ENCODE data around the gene ANKUB1. TPM values are rescaled to one million over a fixed set of nuclear protein-coding genes. Genes with fewer than 3 reads are reported as not detected.
"Not testable (repeated sequence)": the region's sequence is repeated elsewhere in the genome, so short reads cannot be mapped to it uniquely, and the experiment has no call there.

Gene ANKUB1
- total RNA-seq, 1 donor from 2014 or later, result 0.13 TPM

- Mint-ChIP-seq H3K4me1 (no peaks in the 10 kb centered on the region), H3K4me3 (no peak overlapping the region), H3K27ac (no peak overlapping the region), H3K9me3 (peaks cover 53% of the 10 kb centered on the region), H3K36me3 (peaks cover 53% of the 10 kb centered on the region), H3K27me3 (ENCODE audit: low read depth) (no peaks in the 10 kb centered on the region)
- no peak for TF ChIP-seq CTCF (IDR thresholded peaks at IDR 0.05; ENCODE audit: unreplicated experiment)
- DNase-seq (ENCODE audit: low spot score in 2 of 2, unreplicated experiment in 2 of 2), result no peak
Measured at GRCh38 chr3:149831321-149831720, 39.0 kb upstream of the ANKUB1 start.

- H3K9me3 Mint-ChIP-seq, result peaks cover 48% of the 10 kb centered on the region
- H3K27ac Mint-ChIP-seq, result no peak overlapping the region
- H3K27me3 Mint-ChIP-seq (ENCODE audit: low read depth), result no peaks in the 10 kb centered on the region
- no peak for TF ChIP-seq CTCF (IDR thresholded peaks at IDR 0.05; ENCODE audit: unreplicated experiment)
- H3K4me1 Mint-ChIP-seq, result no peaks in the 10 kb centered on the region
- peaks cover 49% of the 10 kb centered on the region for H3K36me3 Mint-ChIP-seq
- H3K4me3 Mint-ChIP-seq, result no peak overlapping the region
- DNase-seq (ENCODE audit: low spot score in 2 of 2, unreplicated experiment in 2 of 2), result no peak
Measured at GRCh38 chr3:149830902-149831301, 38.5 kb upstream of the ANKUB1 start.

- not testable (repeated sequence) for DNase-seq (ENCODE audit: low spot score in 2 of 2, unreplicated experiment in 2 of 2); H3K4me1 Mint-ChIP-seq; H3K4me3 Mint-ChIP-seq; H3K27me3 Mint-ChIP-seq (ENCODE audit: low read depth); H3K27ac Mint-ChIP-seq
- H3K9me3 Mint-ChIP-seq, result peaks cover 37% of the 10 kb centered on the region
- H3K36me3 Mint-ChIP-seq, result peaks cover 43% of the 10 kb centered on the region
Measured at GRCh38 chr3:149829631-149830030, 37.3 kb upstream of the ANKUB1 start.

- TF ChIP-seq CTCF (IDR thresholded peaks at IDR 0.05; ENCODE audit: unreplicated experiment), result no peak
- no peaks in the 10 kb centered on the region for H3K27me3 Mint-ChIP-seq (ENCODE audit: low read depth)
- H3K36me3 Mint-ChIP-seq, result peaks cover 40% of the 10 kb centered on the region
- no peak overlapping the region for H3K4me3 Mint-ChIP-seq
- DNase-seq (ENCODE audit: low spot score in 2 of 2, unreplicated experiment in 2 of 2), result no peak
- no peak overlapping the region for H3K27ac Mint-ChIP-seq
- peaks cover 35% of the 10 kb centered on the region for H3K9me3 Mint-ChIP-seq
- no peaks in the 10 kb centered on the region for H3K4me1 Mint-ChIP-seq
Measured at GRCh38 chr3:149828390-149828789, 36.0 kb upstream of the ANKUB1 start.

GRCh38 chr3:149826636-149827035, 34.3 kb upstream of the ANKUB1 start:
- no peak for DNase-seq (ENCODE audit: low spot score in 2 of 2, unreplicated experiment in 2 of 2)
- Mint-ChIP-seq H3K27ac (no peak overlapping the region), H3K27me3 (ENCODE audit: low read depth) (no peaks in the 10 kb centered on the region), H3K4me1 (no peaks in the 10 kb centered on the region), H3K36me3 (peaks cover 39% of the 10 kb centered on the region), H3K9me3 (peaks cover 37% of the 10 kb centered on the region), H3K4me3 (no peak overlapping the region)
- TF ChIP-seq CTCF (IDR thresholded peaks at IDR 0.05; ENCODE audit: unreplicated experiment), result no peak

GRCh38 chr3:149820183-149820582, 27.8 kb upstream of the ANKUB1 start:
- no peak for TF ChIP-seq CTCF (IDR thresholded peaks at IDR 0.05; ENCODE audit: unreplicated experiment)
- peaks cover 26% of the 10 kb centered on the region for H3K36me3 Mint-ChIP-seq

More at GRCh38 chr3:149820183-149820582, 27.8 kb upstream of the ANKUB1 start:
- H3K4me3 Mint-ChIP-seq, result no peak overlapping the region
- peaks cover 10% of the 10 kb centered on the region for H3K4me1 Mint-ChIP-seq
- no peaks in the 10 kb centered on the region for H3K27me3 Mint-ChIP-seq (ENCODE audit: low read depth)
- no peak overlapping the region for H3K27ac Mint-ChIP-seq
- no peak for DNase-seq (ENCODE audit: low spot score in 2 of 2, unreplicated experiment in 2 of 2)
- H3K9me3 Mint-ChIP-seq, result peaks cover 38% of the 10 kb centered on the region

All from mesothelial cell of epicardium (in vitro differentiated cells).